H4 (cell line): Measurements from ENCODE around the gene ARID1B. TPM values are rescaled to one million over a fixed set of nuclear protein-coding genes. Genes with fewer than 3 reads are reported as not detected.

Source experiments
- DNase-seq: peaks from one replicate; pipeline ENCODE4 v3.0.0-alpha.2; 2015; ENCODE audit warnings: low spot score
- total RNA-seq: library from RNA; depleted of rRNA; stranded (reverse); fragments of >200 nt; shearing (Covaris generic); gene quantifications from 2 replicates; pipeline ENCODE4 v1.2.3, GENCODE V29; 2014

Gene ARID1B
- total RNA-seq, 1 experiment from 2014 or later: 5.6 TPM

GRCh38 chr6:157224951-157225574 lies 447.9 kb downstream of the ARID1B start:
- no peak for DNase-seq

- no peak for DNase-seq
These were observed 448.4 kb downstream of the ARID1B start for GRCh38 chr6:157225575-157225995.

- DNase-seq: no peak
These were observed 448.9 kb downstream of the ARID1B start for GRCh38 chr6:157226026-157226625.

GRCh38 chr6:157226761-157227160 lies 449.6 kb downstream of the ARID1B start:
- no peak for DNase-seq

GRCh38 chr6:157227202-157228166 lies 450.3 kb downstream of the ARID1B start:
- no peak for DNase-seq

GRCh38 chr6:157228426-157229131 lies 451.4 kb downstream of the ARID1B start:
- DNase-seq: no peak

GRCh38 chr6:157229132-157229618 lies 452.0 kb downstream of the ARID1B start:
- DNase-seq: no peak

GRCh38 chr6:157229713-157230112 lies 452.5 kb downstream of the ARID1B start:
- no peak for DNase-seq

- no peak for DNase-seq
These were observed 453.7 kb downstream of the ARID1B start for GRCh38 chr6:157230910-157231309.

- DNase-seq: no peak
These were observed 455.1 kb downstream of the ARID1B start for GRCh38 chr6:157232161-157232895.

GRCh38 chr6:157233156-157233555 lies 456.0 kb downstream of the ARID1B start:
- no peak for DNase-seq

- DNase-seq: no peak
These were observed 456.5 kb downstream of the ARID1B start for GRCh38 chr6:157233686-157234085.

GRCh38 chr6:157235600-157236039 lies 458.4 kb downstream of the ARID1B start:
- no peak for DNase-seq

GRCh38 chr6:157236040-157236725 lies 459.0 kb downstream of the ARID1B start:
- no peak for DNase-seq

GRCh38 chr6:157238346-157238745 lies 461.2 kb downstream of the ARID1B start:
- no peak for DNase-seq

- no peak for DNase-seq
These were observed 462.0 kb downstream of the ARID1B start for GRCh38 chr6:157239148-157239547.

- no peak for DNase-seq
These were observed 462.5 kb downstream of the ARID1B start for GRCh38 chr6:157239671-157240058.

- peak; percentile 24 for DNase-seq
These were observed 463.1 kb downstream of the ARID1B start for GRCh38 chr6:157240059-157240959.

GRCh38 chr6:157240960-157241311 lies 463.8 kb downstream of the ARID1B start:
- no peak for DNase-seq
